OCI-LY1 (cell line): ENCODE measurements around the gene DLG5.

ENCODE experiments used
- CTCF ChIP-seq: fragments of 200-600 bp; sonication (generic), shearing (Covaris generic); IDR thresholded peaks from 2 replicates; pipeline ENCODE4 v1.5.1; 2017; ENCODE audit warnings: mild to moderate bottlenecking, antibody characterized with exemption, low read length, moderate library complexity, mixed read lengths
- EZH2 ChIP-seq: fragments of 200-600 bp; sonication (generic), shearing (Covaris generic); IDR thresholded peaks from 2 replicates; pipeline ENCODE4 v1.8.0; 2017; ENCODE audit warnings: borderline replicate concordance, mixed run types, mild to moderate bottlenecking, antibody characterized with exemption, low read length, moderate library complexity, mixed read lengths

- TF ChIP-seq CTCF (no peak), EZH2 (no peak)
Measured at GRCh38 chr10:77912576-77912975, 14.0 kb downstream of the DLG5 start.
